GM13976 (cell line): ENCODE data around the gene AOC3.
"Not testable (repeated sequence)": the region's sequence is repeated elsewhere in the genome, so short reads cannot be mapped to it uniquely, and the experiment has no call there.

Experiments used
- DNase-seq: peaks from one replicate; pipeline ENCODE4 v3.0.0; 2012; ENCODE audit warnings: low spot score
- in situ Hi-C: fragments of 300-500 bp; cut with MboI; formaldehyde crosslinking; loops from one replicate; pipeline ENCODE4 v1.12.0; 2022; ENCODE audit warnings: low sequenced_read_pairs, mixed read lengths, inconsistent platforms; ENCODE audit not compliant: unreplicated experiment
- TF ChIP-seq, protein P1 (sequence below): IDR thresholded peaks from 2 replicates; pipeline ENCODE4 v1.5.1; 2012; ENCODE audit warnings: borderline replicate concordance, mild to moderate bottlenecking; ENCODE audit not compliant: insufficient read depth; ENCODE audit errors: extremely low read depth, missing control alignments, control extremely low read depth

Gene AOC3

DNA sequence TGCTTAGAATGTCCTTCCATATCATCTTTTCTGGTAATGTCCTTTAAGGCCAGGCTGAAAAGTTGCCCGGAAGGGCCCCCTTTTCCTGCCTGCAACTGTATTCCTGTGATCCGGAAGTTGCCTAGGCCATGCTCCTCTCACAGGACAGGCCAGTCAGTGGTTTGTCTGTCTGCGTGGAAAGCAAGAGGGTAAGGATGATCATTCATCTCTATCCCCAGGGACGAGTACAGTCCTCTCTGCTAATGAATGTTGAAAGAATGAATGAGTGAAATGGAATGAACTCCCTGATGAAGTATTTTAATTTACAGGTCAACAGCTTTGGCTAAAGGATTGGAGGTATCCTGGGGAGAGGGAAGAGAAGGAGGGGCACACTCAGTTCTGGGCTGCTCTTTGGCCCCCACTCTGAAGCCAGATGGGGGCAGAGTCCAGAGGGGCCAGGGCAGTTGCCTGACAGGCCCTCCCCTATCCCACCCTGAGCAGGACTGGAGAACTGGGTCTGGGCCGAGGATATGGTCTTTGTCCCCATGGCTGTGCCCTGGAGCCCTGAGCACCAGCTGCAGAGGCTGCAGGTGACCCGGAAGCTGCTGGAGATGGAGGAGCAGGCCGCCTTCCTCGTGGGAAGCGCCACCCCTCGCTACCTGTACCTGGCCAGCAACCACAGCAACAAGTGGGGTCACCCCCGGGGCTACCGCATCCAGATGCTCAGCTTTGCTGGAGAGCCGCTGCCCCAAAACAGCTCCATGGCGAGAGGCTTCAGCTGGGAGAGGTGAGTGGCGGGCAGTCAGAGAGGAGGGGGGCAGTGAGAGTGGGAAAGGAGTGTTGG is 3.2 kb downstream of the AOC3 start:
- DNase-seq: no peak
- TF ChIP-seq, protein P1, sequence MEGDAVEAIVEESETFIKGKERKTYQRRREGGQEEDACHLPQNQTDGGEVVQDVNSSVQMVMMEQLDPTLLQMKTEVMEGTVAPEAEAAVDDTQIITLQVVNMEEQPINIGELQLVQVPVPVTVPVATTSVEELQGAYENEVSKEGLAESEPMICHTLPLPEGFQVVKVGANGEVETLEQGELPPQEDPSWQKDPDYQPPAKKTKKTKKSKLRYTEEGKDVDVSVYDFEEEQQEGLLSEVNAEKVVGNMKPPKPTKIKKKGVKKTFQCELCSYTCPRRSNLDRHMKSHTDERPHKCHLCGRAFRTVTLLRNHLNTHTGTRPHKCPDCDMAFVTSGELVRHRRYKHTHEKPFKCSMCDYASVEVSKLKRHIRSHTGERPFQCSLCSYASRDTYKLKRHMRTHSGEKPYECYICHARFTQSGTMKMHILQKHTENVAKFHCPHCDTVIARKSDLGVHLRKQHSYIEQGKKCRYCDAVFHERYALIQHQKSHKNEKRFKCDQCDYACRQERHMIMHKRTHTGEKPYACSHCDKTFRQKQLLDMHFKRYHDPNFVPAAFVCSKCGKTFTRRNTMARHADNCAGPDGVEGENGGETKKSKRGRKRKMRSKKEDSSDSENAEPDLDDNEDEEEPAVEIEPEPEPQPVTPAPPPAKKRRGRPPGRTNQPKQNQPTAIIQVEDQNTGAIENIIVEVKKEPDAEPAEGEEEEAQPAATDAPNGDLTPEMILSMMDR: no peak
- in situ Hi-C loops: no loop called here

DNA sequence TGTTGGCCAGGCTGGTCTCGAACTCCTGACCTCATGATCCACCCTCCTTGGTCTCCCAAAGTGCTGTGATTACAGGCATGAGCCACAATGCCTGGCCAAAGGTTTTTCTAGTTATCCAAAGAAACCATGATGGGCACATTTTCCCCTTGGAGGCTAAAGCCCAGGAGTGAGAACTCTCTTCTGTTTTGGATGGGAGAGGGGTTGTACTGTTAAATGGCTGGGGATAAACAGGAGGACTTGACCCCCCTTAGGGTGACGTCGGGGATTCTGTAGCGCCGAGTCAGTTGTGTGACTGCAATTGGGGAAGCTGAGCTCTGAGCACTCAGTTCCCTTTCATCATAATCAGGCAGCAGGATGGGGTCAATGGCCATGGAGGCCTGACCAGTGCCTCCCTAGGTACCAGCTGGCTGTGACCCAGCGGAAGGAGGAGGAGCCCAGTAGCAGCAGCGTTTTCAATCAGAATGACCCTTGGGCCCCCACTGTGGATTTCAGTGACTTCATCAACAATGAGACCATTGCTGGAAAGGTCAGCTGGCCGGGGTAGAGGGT is 4.1 kb downstream of the AOC3 start:
- in situ Hi-C loops: no loop called here
- DNase-seq: no peak
- TF ChIP-seq, protein P1: no peak

DNA sequence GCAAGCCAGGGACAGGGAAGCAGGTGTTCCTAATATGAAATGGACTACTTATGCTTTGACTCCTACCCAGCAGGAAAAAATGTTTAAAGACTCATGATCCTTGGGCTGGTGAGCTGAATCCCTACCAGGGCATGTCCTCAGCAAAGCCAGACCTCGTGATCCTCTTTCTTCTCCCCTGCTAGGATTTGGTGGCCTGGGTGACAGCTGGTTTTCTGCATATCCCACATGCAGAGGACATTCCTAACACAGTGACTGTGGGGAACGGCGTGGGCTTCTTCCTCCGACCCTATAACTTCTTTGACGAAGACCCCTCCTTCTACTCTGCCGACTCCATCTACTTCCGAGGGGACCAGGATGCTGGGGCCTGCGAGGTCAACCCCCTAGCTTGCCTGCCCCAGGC is 5.1 kb downstream of the AOC3 start:
- in situ Hi-C loops: not testable (repeated sequence)

DNA sequence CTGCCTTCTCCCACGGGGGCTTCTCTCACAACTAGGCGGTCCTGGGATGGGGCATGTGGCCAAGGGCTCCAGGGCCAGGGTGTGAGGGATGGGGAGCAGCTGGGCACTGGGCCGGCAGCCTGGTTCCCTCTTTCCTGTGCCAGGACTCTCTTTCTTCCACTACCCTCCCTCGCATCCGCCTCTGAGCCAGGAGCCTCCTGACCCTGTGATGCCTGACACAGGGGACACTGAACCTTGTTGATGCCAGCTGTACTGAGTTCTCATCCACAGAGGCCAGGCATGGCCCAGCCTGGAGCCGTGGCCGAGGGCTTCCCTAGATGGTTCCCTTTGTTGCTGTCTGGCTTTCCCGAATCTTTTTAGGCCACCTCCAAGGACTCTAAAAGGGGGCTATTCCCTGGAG is 5.5 kb downstream of the AOC3 start:
- DNase-seq, in situ Hi-C loops: not testable (repeated sequence)

More for the DNA sequence above, 5.1 kb downstream of the AOC3 start:
- DNase-seq: not testable (repeated sequence)

DNA sequence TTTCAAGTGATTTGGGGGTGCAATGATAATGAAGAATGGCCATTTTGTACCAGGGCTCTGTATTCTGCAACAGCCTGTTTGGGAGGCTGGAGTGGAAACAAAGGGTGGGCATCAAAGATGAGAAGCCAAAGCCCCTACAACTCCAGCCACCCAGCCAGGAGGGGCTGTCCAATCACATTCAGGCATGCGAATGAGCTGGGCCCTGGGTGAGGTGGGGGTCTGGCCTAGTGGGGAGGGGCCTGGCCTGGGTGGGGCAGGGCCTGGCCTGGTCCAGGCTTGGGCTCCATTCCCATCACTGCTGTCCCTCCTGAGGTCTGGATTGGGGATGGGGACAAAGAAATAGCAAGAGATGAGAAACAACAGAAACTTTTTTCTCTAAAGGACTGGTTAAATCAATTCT is 6.4 kb downstream of the AOC3 start:
- TF ChIP-seq, protein P1: no peak
- in situ Hi-C loops: no loop called here
- DNase-seq: no peak

DNA sequence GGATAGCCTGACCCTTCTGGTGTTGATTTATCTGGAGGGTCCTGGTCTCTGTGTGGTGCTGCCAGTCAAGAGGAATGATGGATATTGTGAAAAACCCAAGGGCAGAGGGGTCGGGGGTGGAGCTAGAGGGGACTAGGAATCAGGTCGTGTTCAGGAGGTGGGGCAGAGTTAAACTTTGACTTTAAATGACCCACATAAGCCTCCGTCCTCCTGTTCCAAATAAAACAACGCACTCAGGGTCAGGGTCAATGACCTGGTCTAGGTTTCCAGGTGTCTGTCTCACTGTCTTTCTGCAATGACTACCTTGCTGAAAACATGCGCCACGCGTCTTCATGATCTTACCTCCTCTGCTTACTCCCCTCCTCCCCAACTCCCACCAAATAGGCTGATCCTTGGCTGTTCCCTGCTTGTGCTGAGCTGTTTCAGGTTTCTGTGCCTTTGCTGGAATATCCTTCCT is 14.7 kb downstream of the AOC3 start:
- TF ChIP-seq, protein P1: no peak
- no peak for DNase-seq
- in situ Hi-C loops: no loop called here

DNA sequence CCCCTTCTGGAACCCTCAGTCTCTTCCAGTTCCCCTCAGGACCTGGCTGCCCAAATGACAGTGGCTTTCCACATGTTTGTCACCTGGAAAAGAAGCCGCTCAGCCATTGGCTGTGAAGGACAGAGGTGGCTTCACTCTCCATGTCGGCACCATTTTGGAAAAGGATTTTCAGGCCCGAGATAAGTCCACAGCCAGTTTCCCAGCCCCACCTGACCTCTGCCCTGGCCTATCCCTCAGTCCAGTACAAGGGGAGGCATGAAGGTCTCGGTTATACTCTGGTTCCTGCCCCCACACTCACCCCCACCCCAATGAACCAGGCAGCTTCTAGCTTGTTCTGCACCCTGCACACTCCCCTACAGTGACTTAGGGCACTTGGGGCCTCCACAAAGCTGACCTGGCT is 15.2 kb downstream of the AOC3 start:
- in situ Hi-C loops: no loop called here
- no peak for DNase-seq
- TF ChIP-seq, protein P1: no peak
